B cell (primary cell): Measurements from ENCODE around the gene IWS1. TPM values are rescaled to one million over a fixed set of nuclear protein-coding genes. Genes with fewer than 3 reads are reported as not detected.
A peak's percentile ranks its signal among the peaks of the same experiment; 100 is the strongest.

Experiments used
- ATAC-seq: fragments of 200-7000 bp; cut with Tn5 transposase; one replicate; pipeline ENCODE4 v1.10.0; 2021; ENCODE audit warnings: low read depth, mild to moderate bottlenecking, moderate number of reproducible peaks, moderate library complexity
- CTCF ChIA-PET: fragments of 350-600 bp; sonication (Branson Sonifier 250); formaldehyde crosslinking; loops from one replicate; lab custom pipeline; 2021; ENCODE audit warnings: antibody characterized with exemption, inconsistent platforms; lab: Charles Lee
- POLR2A ChIA-PET: fragments of 350-600 bp; sonication (Branson Sonifier 250); formaldehyde crosslinking; loops from one replicate; lab custom pipeline; 2021; ENCODE audit warnings: antibody characterized with exemption; lab: Charles Lee
- DNase-seq: peaks from one replicate; pipeline ENCODE4 v3.0.0; 2013
- H2AFZ ChIP-seq: 2 replicates; pipeline ENCODE4 v1.6.1; 2012; ENCODE audit warnings: mild to moderate bottlenecking, low read depth, low read length; ENCODE audit not compliant: insufficient read depth, poor library complexity, severe bottlenecking
- H3K27ac ChIP-seq, 2 donors: 1 replicate in 1 of 2; 2 replicates in 1 of 2; pipeline ENCODE4 v1.5.1; 2012 to 2013; ENCODE audit warnings: low read length in 2 of 2, mild to moderate bottlenecking in 2 of 2, moderate library complexity in 1 of 2
- H3K27me3 ChIP-seq, 4 experiments: fragments of 200-600 bp in 1 of 4; sonication (generic) in 1 of 4; replicated peaks in 1 of 4; 1 replicate in 2 of 4; 2 replicates in 2 of 4; pipeline versions ENCODE4 v1.6.1 to v1.7.0; 2013 to 2016; ENCODE audit warnings: low read length in 3 of 4, mild to moderate bottlenecking in 2 of 4, mixed read lengths in 1 of 4, moderate library complexity in 1 of 4; ENCODE audit not compliant: insufficient read depth in 4 of 4, control insufficient read depth in 3 of 4; ENCODE audit errors: control extremely low read depth in 1 of 4
- H3K36me3 ChIP-seq, 2 experiments: replicated peaks in 1 of 2; 1 replicate in 1 of 2; 2 replicates in 1 of 2; pipeline versions ENCODE4 v1.6.1 to v1.7.1; 2013; ENCODE audit warnings: low read length in 1 of 2; ENCODE audit not compliant: insufficient read depth in 2 of 2, control insufficient read depth in 1 of 2; ENCODE audit errors: control extremely low read depth in 1 of 2, extremely low read depth in 1 of 2
- H3K4me1 ChIP-seq, 2 donors: fragments of 200-600 bp in 1 of 2; sonication (generic) in 1 of 2; 1 replicate in 1 of 2; 2 replicates in 1 of 2; pipeline versions ENCODE4 v1.5.1 to v1.6.1; 2013 to 2017; ENCODE audit warnings: low read length in 2 of 2; ENCODE audit not compliant: control insufficient read depth in 2 of 2, insufficient read depth in 2 of 2
- H3K4me2 ChIP-seq: replicated peaks from 2 replicates; pipeline ENCODE3; 2012; ENCODE audit warnings: mild to moderate bottlenecking, low read depth, low read length; ENCODE audit not compliant: poor library complexity, severe bottlenecking
- H3K4me3 ChIP-seq, 5 experiments: fragments of 200-600 bp in 1 of 5; sonication (generic) in 1 of 5; 1 replicate in 3 of 5; 2 replicates in 2 of 5; pipeline versions ENCODE4 v1.5.1 to v1.7.0; 2011 to 2016; ENCODE audit warnings: low read length in 4 of 5, mild to moderate bottlenecking in 4 of 5, low read depth in 2 of 5, control low read depth in 1 of 5, moderate library complexity in 1 of 5; ENCODE audit not compliant: insufficient read depth in 1 of 5; ENCODE audit errors: control extremely low read depth in 1 of 5, extremely low read depth in 1 of 5
- H3K79me2 ChIP-seq: fragments of 200-600 bp; sonication (generic); one replicate; pipeline ENCODE4 v1.6.0; 2016; ENCODE audit warnings: low read length; ENCODE audit not compliant: control insufficient read depth, insufficient read depth
- H3K9ac ChIP-seq: fragments of 200-600 bp; sonication (generic); 2 replicates; pipeline ENCODE4 v1.6.1; 2017; ENCODE audit warnings: mild to moderate bottlenecking, low read length, moderate library complexity
- H3K9me3 ChIP-seq, 3 donors: one replicate each; pipeline versions ENCODE4 v1.6.1 to v1.7.1; 2013; ENCODE audit warnings: low read length in 2 of 3; ENCODE audit not compliant: control insufficient read depth in 2 of 3, insufficient read depth in 1 of 3; ENCODE audit errors: control extremely low read depth in 1 of 3
- H4K20me1 ChIP-seq: 2 replicates; pipeline ENCODE4 v1.6.0; 2012; ENCODE audit warnings: mild to moderate bottlenecking, low read length; ENCODE audit not compliant: insufficient read depth, control insufficient read depth, poor library complexity, severe bottlenecking
- H3K27ac Mint-ChIP-seq: one replicate; pipeline ENCODE4 v1.8.0; 2021; ENCODE audit warnings: mixed read lengths
- H3K27me3 Mint-ChIP-seq: one replicate; pipeline ENCODE4 v1.8.0; 2021; ENCODE audit warnings: mixed read lengths
- H3K4me1 Mint-ChIP-seq: one replicate; pipeline ENCODE4 v1.8.0; 2021; ENCODE audit warnings: mixed read lengths
- H3K4me3 Mint-ChIP-seq: one replicate; pipeline ENCODE4 v1.8.0; 2021; ENCODE audit warnings: mixed read lengths
- H3K9me3 Mint-ChIP-seq: one replicate; pipeline ENCODE4 v1.8.0; 2022; ENCODE audit warnings: mixed read lengths; ENCODE audit not compliant: insufficient read depth
- EZH2 ChIP-seq: IDR thresholded peaks from 2 replicates; pipeline ENCODE4 v1.6.1; 2012; ENCODE audit warnings: borderline replicate concordance, low read depth, mild to moderate bottlenecking, moderate library complexity, low read length; ENCODE audit not compliant: insufficient read depth, poor library complexity, severe bottlenecking
- WGBS: methylation state at CpG from one replicate; pipeline ENCODE4 v1.1.5; 2013; ENCODE audit warnings: missing lambda C conversion rate; ENCODE audit not compliant: insufficient coverage; 5-methylcytosine and 5-hydroxymethylcytosine counted together
- intact Hi-C: fragments of 100-400 bp; cut with micrococcal nuclease; formaldehyde crosslinking; loops from one replicate; pipeline ENCODE4 v1.10.0; 2022
- polyA plus RNA-seq: library from polyadenylated mRNA; depleted of rRNA; stranded (reverse); fragments of >200 nt; gene quantifications from 2 replicates; pipeline ENCODE4 v1.2.3, GENCODE V29; 2012
- total RNA-seq, 2 donors: library from RNA; stranded (reverse); fragments of 120-200 nt in 1 of 2; gene quantifications; 1 replicate in 1 of 2; 2 replicates in 1 of 2; pipeline versions ENCODE4 v1.2.3 to v1.2.4, GENCODE V29; 2013 to 2022
- TF ChIP-seq, protein P1 (sequence below): fragments of 200-600 bp; IDR thresholded peaks from one replicate; pipeline ENCODE4 v1.8.0; 2022; ENCODE audit warnings: antibody characterized with exemption, mild to moderate bottlenecking

The IWS1 gene
- total and polyA plus RNA-seq, 2 donors (not counting 1 experiment from before 2014, with no cell fraction given) = 22.5 to 45.9 TPM

DNA sequence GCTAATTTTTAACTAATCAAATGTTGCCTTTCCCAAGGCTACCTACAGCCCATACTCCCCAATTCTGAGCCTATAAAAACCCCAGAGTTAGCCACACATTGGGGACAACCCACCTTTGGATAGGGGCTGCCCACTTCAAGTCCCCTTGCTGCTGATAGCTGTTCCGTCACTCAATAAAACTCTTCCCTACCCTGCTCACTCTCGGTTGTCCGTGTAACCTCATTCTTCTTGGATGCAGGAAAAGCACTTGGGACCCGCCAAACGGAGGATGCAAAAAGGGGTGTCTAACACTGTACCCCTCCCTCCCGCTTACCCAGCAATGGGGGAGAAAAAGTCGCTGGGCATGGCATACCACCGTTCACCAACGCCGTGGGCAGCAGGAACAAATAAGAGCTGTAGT lies 12.2 kb downstream of the IWS1 start:
- H3K4me3 Mint-ChIP-seq = no peak overlapping the region
- WGBS = 100% methylated on average over 6 of the region's 10 CpGs

DNA sequence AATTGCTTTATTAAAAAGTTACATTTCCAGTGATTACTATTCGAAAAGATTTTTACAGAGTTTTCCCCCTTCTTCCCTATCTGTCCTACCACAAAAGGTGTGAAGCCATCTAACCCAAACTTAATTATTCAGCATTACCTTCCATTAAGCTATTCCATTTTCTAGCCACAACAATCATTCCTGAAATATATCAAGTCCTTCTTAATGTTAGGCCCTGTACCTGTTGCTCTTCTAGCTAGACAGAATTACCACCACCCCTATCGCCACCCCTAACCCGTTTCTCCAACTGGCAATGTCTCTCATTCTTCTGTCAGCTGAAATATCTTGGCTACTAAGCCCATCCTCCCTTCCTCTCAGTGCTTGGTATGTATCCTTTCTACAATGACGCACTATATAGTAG lies 13.9 kb downstream of the IWS1 start:
- Mint-ChIP-seq H3K4me1 (peaks cover 67% of the 10 kb centered on the region), H3K27ac (no peak overlapping the region), H3K27me3 (no peaks in the 10 kb centered on the region), H3K9me3 (no peaks in the 10 kb centered on the region), H3K4me3 (no peak overlapping the region)
- no peak overlapping the region for H3K4me2 ChIP-seq
- H3K9ac ChIP-seq = no peak overlapping the region
- ChIA-PET CTCF (no interaction called here), POLR2A (no interaction called here)
- no peak for DNase-seq
- peak overlapping the region in 1 of 2 donors; percentile 13 for H3K27ac ChIP-seq
- no peaks in the 10 kb centered on the region for H3K27me3 ChIP-seq
- peaks cover 85% of the 10 kb centered on the region for H4K20me1 ChIP-seq
- peaks cover 10 to 39% of the 10 kb centered on the region in 2 experiments for H3K36me3 ChIP-seq
- TF ChIP-seq, protein P1, sequence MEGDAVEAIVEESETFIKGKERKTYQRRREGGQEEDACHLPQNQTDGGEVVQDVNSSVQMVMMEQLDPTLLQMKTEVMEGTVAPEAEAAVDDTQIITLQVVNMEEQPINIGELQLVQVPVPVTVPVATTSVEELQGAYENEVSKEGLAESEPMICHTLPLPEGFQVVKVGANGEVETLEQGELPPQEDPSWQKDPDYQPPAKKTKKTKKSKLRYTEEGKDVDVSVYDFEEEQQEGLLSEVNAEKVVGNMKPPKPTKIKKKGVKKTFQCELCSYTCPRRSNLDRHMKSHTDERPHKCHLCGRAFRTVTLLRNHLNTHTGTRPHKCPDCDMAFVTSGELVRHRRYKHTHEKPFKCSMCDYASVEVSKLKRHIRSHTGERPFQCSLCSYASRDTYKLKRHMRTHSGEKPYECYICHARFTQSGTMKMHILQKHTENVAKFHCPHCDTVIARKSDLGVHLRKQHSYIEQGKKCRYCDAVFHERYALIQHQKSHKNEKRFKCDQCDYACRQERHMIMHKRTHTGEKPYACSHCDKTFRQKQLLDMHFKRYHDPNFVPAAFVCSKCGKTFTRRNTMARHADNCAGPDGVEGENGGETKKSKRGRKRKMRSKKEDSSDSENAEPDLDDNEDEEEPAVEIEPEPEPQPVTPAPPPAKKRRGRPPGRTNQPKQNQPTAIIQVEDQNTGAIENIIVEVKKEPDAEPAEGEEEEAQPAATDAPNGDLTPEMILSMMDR = no peak
- TF ChIP-seq EZH2 = no peak
- peaks cover 99% of the 10 kb centered on the region for H3K79me2 ChIP-seq
- ATAC-seq = no peak
- H3K4me3 ChIP-seq = no peak overlapping the region
- peaks cover 16% of the 10 kb centered on the region in 2 donors for H3K4me1 ChIP-seq
- 96% methylated on average over 3 of the region's 4 CpGs for WGBS
- no peak overlapping the region for H2AFZ ChIP-seq
- intact Hi-C loops = no loop called here
- no peaks in the 10 kb centered on the region for H3K9me3 ChIP-seq

More for the DNA sequence above, 12.2 kb downstream of the IWS1 start:
- no peaks in the 10 kb centered on the region for H3K27me3 Mint-ChIP-seq
- intact Hi-C loops = no loop called here
- ChIA-PET CTCF (no interaction called here), POLR2A (no interaction called here)
- Histone ChIP-seq H3K27me3 (no peaks in the 10 kb centered on the region), H3K9me3 (no peaks in the 10 kb centered on the region), H3K27ac (no peak overlapping the region), H3K36me3 (peaks cover 10 to 52% of the 10 kb centered on the region in 2 experiments), H3K79me2 (peaks cover 99% of the 10 kb centered on the region), H3K9ac (no peak overlapping the region), H3K4me3 (no peak overlapping the region), H2AFZ (no peak overlapping the region), H3K4me1 (peaks cover 10 to 13% of the 10 kb centered on the region in 2 donors), H4K20me1 (peaks cover 68% of the 10 kb centered on the region), H3K4me2 (no peak overlapping the region)
- no peaks in the 10 kb centered on the region for H3K9me3 Mint-ChIP-seq
- no peak for DNase-seq
- H3K4me1 Mint-ChIP-seq = peaks cover 57% of the 10 kb centered on the region
- no peak overlapping the region for H3K27ac Mint-ChIP-seq
- ATAC-seq = no peak
- TF ChIP-seq EZH2 = no peak
- TF ChIP-seq, protein P1 = no peak
